HCT116 (cell line): ENCODE measurements around the gene KRTAP5-5.

Source experiments
- CTCF ChIP-seq, 3 experiments: fragments of 200-600 bp in 1 of 3; sonication (generic) in 1 of 3; IDR thresholded peaks in 2 of 3; conservative IDR thresholded peaks in 1 of 3; 2 replicates each; pipeline ENCODE4 v1.5.1; 2012 to 2017; ENCODE audit warnings: low read depth in 2 of 3, low read length in 2 of 3, antibody characterized with exemption in 1 of 3, borderline replicate concordance in 1 of 3, control low read depth in 1 of 3, mild to moderate bottlenecking in 1 of 3, mixed read lengths in 1 of 3, mixed run types in 1 of 3, moderate library complexity in 1 of 3; ENCODE audit not compliant: insufficient read depth in 1 of 3
- MAX ChIP-seq: IDR thresholded peaks from 2 replicates; pipeline ENCODE4 v1.6.1; 2012

- TF ChIP-seq MAX (no peak), CTCF (IDR thresholded peaks at IDR 0.05 in 2 of 3, conservative IDR thresholded peaks at IDR 0.05 in 1 of 3; ENCODE audit: borderline replicate concordance in 1 of 3, insufficient read depth in 1 of 3, low read depth in 2 of 3, low read length in 2 of 3) (no peak)
Measured at GRCh38 chr11:1652026-1652425, 22.5 kb downstream of the KRTAP5-5 start.
